Erythroblast (primary cell): ENCODE results near the gene KIF17.

ENCODE experiments used
- GATA1 ChIP-seq: IDR thresholded peaks from 2 replicates; pipeline ENCODE4 v1.6.1; 2011; ENCODE audit warnings: low read depth, mild to moderate bottlenecking, control low read depth, low read length, moderate library complexity
- POLR2A ChIP-seq: IDR thresholded peaks from 2 replicates; pipeline ENCODE4 v1.6.1; 2011; ENCODE audit warnings: mild to moderate bottlenecking, low read length

DNA sequence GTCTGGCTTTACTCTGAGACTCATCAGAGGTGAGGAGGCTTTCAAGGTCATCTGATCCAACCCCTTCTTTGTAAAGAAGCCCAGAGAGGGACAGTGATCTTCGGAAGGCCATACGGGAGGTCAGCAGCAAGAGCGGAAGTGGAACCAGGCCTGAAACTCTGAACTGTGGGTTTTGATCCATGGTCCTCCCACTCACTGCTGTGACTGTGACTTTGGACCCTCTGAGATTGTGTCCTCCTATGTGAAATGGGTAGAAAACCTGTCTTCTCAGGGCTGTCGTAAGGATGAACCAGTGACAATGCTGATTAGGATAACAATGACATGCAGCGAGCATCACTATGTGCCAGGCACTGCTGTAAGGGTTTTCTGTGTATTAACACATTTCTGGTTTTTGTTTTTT is 46.9 kb downstream of the KIF17 start:
- TF ChIP-seq POLR2A (no peak), GATA1 (no peak)
